Activated naive CD4-positive, alpha-beta T cell treated with anti-CD3 and anti-CD28 coated beads, Interleukin-2, amount 50 U/mL, for 24 hours (primary cell): ENCODE data around the gene DVL1.

Experiments
- H3K27ac Mint-ChIP-seq: one replicate; pipeline ENCODE4 v1.8.0; 2021; ENCODE audit warnings: mild to moderate bottlenecking, mixed read lengths
- H3K27me3 Mint-ChIP-seq: one replicate; pipeline ENCODE4 v1.8.0; 2021; ENCODE audit warnings: mixed read lengths
- H3K36me3 Mint-ChIP-seq: one replicate; pipeline ENCODE4 v1.8.0; 2021; ENCODE audit warnings: mixed read lengths
- H3K4me1 Mint-ChIP-seq: one replicate; pipeline ENCODE4 v1.8.0; 2021; ENCODE audit warnings: mixed read lengths
- H3K4me3 Mint-ChIP-seq: one replicate; pipeline ENCODE4 v1.8.0; 2021; ENCODE audit warnings: mild to moderate bottlenecking, mixed read lengths
- H3K9me3 Mint-ChIP-seq: one replicate; pipeline ENCODE4 v1.8.0; 2021; ENCODE audit warnings: mixed read lengths

Gene DVL1

GRCh38 chr1:1297802-1298424, 51.3 kb downstream of the DVL1 start:
- H3K9me3 Mint-ChIP-seq = no peaks in the 10 kb centered on the region
- H3K4me3 Mint-ChIP-seq = no peak overlapping the region
- no peak overlapping the region for H3K27ac Mint-ChIP-seq
- no peaks in the 10 kb centered on the region for H3K27me3 Mint-ChIP-seq
- no peaks in the 10 kb centered on the region for H3K4me1 Mint-ChIP-seq
- no peaks in the 10 kb centered on the region for H3K36me3 Mint-ChIP-seq

- Mint-ChIP-seq H3K4me1 (no peaks in the 10 kb centered on the region), H3K27ac (no peak overlapping the region), H3K36me3 (no peaks in the 10 kb centered on the region), H3K9me3 (no peaks in the 10 kb centered on the region), H3K27me3 (no peaks in the 10 kb centered on the region), H3K4me3 (no peak overlapping the region)
These were observed 52.9 kb downstream of the DVL1 start for GRCh38 chr1:1296070-1297061.

GRCh38 chr1:1295154-1295923, 53.9 kb downstream of the DVL1 start:
- no peaks in the 10 kb centered on the region for H3K9me3 Mint-ChIP-seq
- H3K4me3 Mint-ChIP-seq = no peak overlapping the region
- H3K27ac Mint-ChIP-seq = no peak overlapping the region
- H3K36me3 Mint-ChIP-seq = no peaks in the 10 kb centered on the region
- H3K27me3 Mint-ChIP-seq = no peaks in the 10 kb centered on the region
- no peaks in the 10 kb centered on the region for H3K4me1 Mint-ChIP-seq

- Mint-ChIP-seq H3K9me3 (no peaks in the 10 kb centered on the region), H3K27me3 (no peaks in the 10 kb centered on the region), H3K4me3 (no peak overlapping the region), H3K4me1 (no peaks in the 10 kb centered on the region), H3K27ac (no peak overlapping the region), H3K36me3 (no peaks in the 10 kb centered on the region)
These were observed 54.8 kb downstream of the DVL1 start for GRCh38 chr1:1294250-1294890.

- Mint-ChIP-seq H3K4me1 (no peaks in the 10 kb centered on the region), H3K9me3 (no peaks in the 10 kb centered on the region), H3K27ac (no peak overlapping the region), H3K4me3 (no peak overlapping the region), H3K36me3 (no peaks in the 10 kb centered on the region), H3K27me3 (no peaks in the 10 kb centered on the region)
These were observed 55.7 kb downstream of the DVL1 start for GRCh38 chr1:1293263-1294249.

- H3K27ac Mint-ChIP-seq = no peak overlapping the region
- no peaks in the 10 kb centered on the region for H3K27me3 Mint-ChIP-seq
- no peaks in the 10 kb centered on the region for H3K4me1 Mint-ChIP-seq
- no peak overlapping the region for H3K4me3 Mint-ChIP-seq
- H3K9me3 Mint-ChIP-seq = no peaks in the 10 kb centered on the region
- no peaks in the 10 kb centered on the region for H3K36me3 Mint-ChIP-seq
These were observed 56.4 kb downstream of the DVL1 start for GRCh38 chr1:1292851-1293250.

GRCh38 chr1:1292442-1292779, 56.8 kb downstream of the DVL1 start:
- no peak overlapping the region for H3K27ac Mint-ChIP-seq
- no peaks in the 10 kb centered on the region for H3K36me3 Mint-ChIP-seq
- H3K4me1 Mint-ChIP-seq = no peaks in the 10 kb centered on the region
- no peaks in the 10 kb centered on the region for H3K27me3 Mint-ChIP-seq
- no peaks in the 10 kb centered on the region for H3K9me3 Mint-ChIP-seq
- H3K4me3 Mint-ChIP-seq = no peak overlapping the region

GRCh38 chr1:1291548-1292441, 57.4 kb downstream of the DVL1 start:
- Mint-ChIP-seq H3K4me3 (no peak overlapping the region), H3K27me3 (no peaks in the 10 kb centered on the region), H3K36me3 (no peaks in the 10 kb centered on the region), H3K27ac (no peak overlapping the region), H3K4me1 (no peaks in the 10 kb centered on the region), H3K9me3 (no peaks in the 10 kb centered on the region)

- H3K4me3 Mint-ChIP-seq = no peak overlapping the region
- no peak overlapping the region for H3K27ac Mint-ChIP-seq
- H3K36me3 Mint-ChIP-seq = no peaks in the 10 kb centered on the region
- H3K27me3 Mint-ChIP-seq = no peaks in the 10 kb centered on the region
- H3K9me3 Mint-ChIP-seq = no peaks in the 10 kb centered on the region
- H3K4me1 Mint-ChIP-seq = no peaks in the 10 kb centered on the region
These were observed 58.1 kb downstream of the DVL1 start for GRCh38 chr1:1291023-1291528.

GRCh38 chr1:1290238-1290731, 58.9 kb downstream of the DVL1 start:
- no peaks in the 10 kb centered on the region for H3K9me3 Mint-ChIP-seq
- H3K27ac Mint-ChIP-seq = no peak overlapping the region
- no peaks in the 10 kb centered on the region for H3K27me3 Mint-ChIP-seq
- H3K36me3 Mint-ChIP-seq = no peaks in the 10 kb centered on the region
- H3K4me3 Mint-ChIP-seq = no peak overlapping the region
- H3K4me1 Mint-ChIP-seq = no peaks in the 10 kb centered on the region

GRCh38 chr1:1287288-1288110, 61.7 kb downstream of the DVL1 start:
- Mint-ChIP-seq H3K9me3 (no peaks in the 10 kb centered on the region), H3K4me3 (no peak overlapping the region), H3K36me3 (no peaks in the 10 kb centered on the region), H3K27me3 (no peaks in the 10 kb centered on the region), H3K27ac (no peak overlapping the region), H3K4me1 (no peaks in the 10 kb centered on the region)

- no peaks in the 10 kb centered on the region for H3K27me3 Mint-ChIP-seq
- no peak overlapping the region for H3K4me3 Mint-ChIP-seq
- no peaks in the 10 kb centered on the region for H3K9me3 Mint-ChIP-seq
- no peak overlapping the region for H3K27ac Mint-ChIP-seq
- no peaks in the 10 kb centered on the region for H3K4me1 Mint-ChIP-seq
- H3K36me3 Mint-ChIP-seq = no peaks in the 10 kb centered on the region
These were observed 62.6 kb downstream of the DVL1 start for GRCh38 chr1:1286313-1287261.
